ENCODE results near the gene CFAP410.
A peak's percentile ranks its signal among the peaks of the same experiment; 100 is the strongest.

- TF ChIP-seq TCF7 (IDR thresholded peaks at IDR 0.05; ENCODE audit: low read depth) (no peak), PCBP2 (optimal IDR thresholded peaks at IDR 0.05; ENCODE audit: low read depth, low read length, poor library complexity, severe bottlenecking) (no peak), ZMAT5 (CRISPR knock-in tag; IDR thresholded peaks at IDR 0.05; ENCODE audit: borderline replicate concordance, low read depth) (no peak), CSRNP1 (CRISPR knock-in tag; IDR thresholded peaks at IDR 0.05) (no peak), CTCF (CRISPR knock-in tag; IDR thresholded peaks at IDR 0.05) (no peak), POLR2A (IDR thresholded peaks at IDR 0.05; ENCODE audit: insufficient read depth in 1 of 2, low read depth in 2 of 2, low read length in 2 of 2) (0 out of 4 replicates have a peak, but pooled peaks of 1 of the 2 experiments have one; percentile 15), SP4 (CRISPR knock-in tag; IDR thresholded peaks at IDR 0.05) (no peak)
Measured at GRCh38 chr21:44325386-44326271, 13.6 kb downstream of the CFAP410 start.
